ENCODE results near the gene COL2A1.

GRCh38 chr12:47991106-47992061 lies 12.9 kb downstream of the COL2A1 start:
- TF ChIP-seq CTCF (IDR thresholded peaks at IDR 0.05) (no peak), POLR2A (IDR thresholded peaks at IDR 0.05) (no peak)
